ENCODE measurements around the gene MTHFD1L.

MTHFD1L gene

GRCh38 chr6:150991487-150991886 lies 126.0 kb downstream of the MTHFD1L start:
- no peak for DNase-seq (ENCODE audit: low read depth)

- DNase-seq (ENCODE audit: low read depth) = no peak
Measured at GRCh38 chr6:150992262-150992661, 126.8 kb downstream of the MTHFD1L start.

GRCh38 chr6:150992703-150993102 lies 127.2 kb downstream of the MTHFD1L start:
- DNase-seq (ENCODE audit: low read depth) = no peak

GRCh38 chr6:150993253-150993652 lies 127.8 kb downstream of the MTHFD1L start:
- no peak for DNase-seq (ENCODE audit: low read depth)

- DNase-seq (ENCODE audit: low read depth) = no peak
Measured at GRCh38 chr6:150994026-150994425, 128.5 kb downstream of the MTHFD1L start.

- DNase-seq (ENCODE audit: low read depth) = no peak
Measured at GRCh38 chr6:150996968-150997367, 131.5 kb downstream of the MTHFD1L start.

- no peak for DNase-seq (ENCODE audit: low read depth)
Measured at GRCh38 chr6:150999107-150999506, 133.6 kb downstream of the MTHFD1L start.

GRCh38 chr6:150999576-150999975 lies 134.1 kb downstream of the MTHFD1L start:
- no peak for DNase-seq (ENCODE audit: low read depth)

GRCh38 chr6:151001387-151002056 lies 136.0 kb downstream of the MTHFD1L start:
- no peak for DNase-seq (ENCODE audit: low read depth)

- DNase-seq (ENCODE audit: low read depth) = no peak
Measured at GRCh38 chr6:151002057-151002450, 136.6 kb downstream of the MTHFD1L start.

- no peak for DNase-seq (ENCODE audit: low read depth)
Measured at GRCh38 chr6:151002491-151002935, 137.0 kb downstream of the MTHFD1L start.

GRCh38 chr6:151004383-151005024 lies 139.0 kb downstream of the MTHFD1L start:
- DNase-seq (ENCODE audit: low read depth) = no peak

GRCh38 chr6:151005164-151005563 lies 139.7 kb downstream of the MTHFD1L start:
- no peak for DNase-seq (ENCODE audit: low read depth)

- DNase-seq (ENCODE audit: low read depth) = no peak
Measured at GRCh38 chr6:151005896-151006632, 140.6 kb downstream of the MTHFD1L start.

GRCh38 chr6:151007076-151007475 lies 141.6 kb downstream of the MTHFD1L start:
- DNase-seq (ENCODE audit: low read depth) = no peak

GRCh38 chr6:151007922-151008321 lies 142.4 kb downstream of the MTHFD1L start:
- DNase-seq (ENCODE audit: low read depth) = no peak

- DNase-seq (ENCODE audit: low read depth) = no peak
Measured at GRCh38 chr6:151008425-151008824, 142.9 kb downstream of the MTHFD1L start.

GRCh38 chr6:151009576-151009975 lies 144.1 kb downstream of the MTHFD1L start:
- DNase-seq (ENCODE audit: low read depth) = no peak

GRCh38 chr6:151010071-151010470 lies 144.6 kb downstream of the MTHFD1L start:
- no peak for DNase-seq (ENCODE audit: low read depth)

- no peak for DNase-seq (ENCODE audit: low read depth)
Measured at GRCh38 chr6:151012321-151013294, 147.1 kb downstream of the MTHFD1L start.

- peak; percentile 14 for DNase-seq (ENCODE audit: low read depth)
Measured at GRCh38 chr6:151014404-151015100, 149.1 kb downstream of the MTHFD1L start.

Data from stimulated activated CD8-positive, alpha-beta memory T cell treated with anti-CD3 and anti-CD28 coated beads, Interleukin-12 subunit alpha, Interleukin-12 subunit beta, amount 100 ng/mL, for 4 hours (primary cell).